GM23248 (cell line): ENCODE measurements around the gene PTGFRN.
"Not testable (repeated sequence)": the region's sequence is repeated elsewhere in the genome, so short reads cannot be mapped to it uniquely, and the experiment has no call there.

ENCODE experiments used
- EZH2 ChIP-seq: fragments of 200-600 bp; sonication (generic); IDR thresholded peaks from 2 replicates; pipeline ENCODE4 v1.6.1; 2018; ENCODE audit warnings: antibody characterized with exemption, mild to moderate bottlenecking; ENCODE audit not compliant: insufficient read depth, poor library complexity, severe bottlenecking
- EZH2phosphoT487 ChIP-seq: fragments of 200-600 bp; sonication (generic); IDR thresholded peaks from 2 replicates; pipeline ENCODE4 v1.6.1; 2018; ENCODE audit warnings: antibody characterized with exemption, moderate library complexity, mild to moderate bottlenecking, low read depth; ENCODE audit not compliant: insufficient read depth

GRCh38 chr1:116863031-116863430 lies 46.7 kb upstream of the PTGFRN start:
- TF ChIP-seq EZH2, EZH2phosphoT487: not testable (repeated sequence)
